Astrocyte of the spinal cord (primary cell): Measurements from ENCODE around the gene SEBOX.

Experiments used
- DNase-seq: peaks from one replicate; pipeline ENCODE4 v3.0.0; 2011; ENCODE audit warnings: low read depth, low spot score
- H3K4me3 ChIP-seq: 2 replicates; pipeline ENCODE4 v1.5.1; 2011; ENCODE audit warnings: low read depth, mild to moderate bottlenecking, low read length, moderate library complexity
- in situ Hi-C: cut with HindIII; loops from 2 replicates; pipeline ENCODE4 v1.10.0; 2017; ENCODE audit warnings: low sequenced_read_pairs
- TF ChIP-seq, protein P1 (sequence below): IDR thresholded peaks from 2 replicates; pipeline ENCODE4 v1.5.1; 2012; ENCODE audit warnings: low read depth, mild to moderate bottlenecking, low read length, inconsistent platforms

Gene SEBOX

DNA sequence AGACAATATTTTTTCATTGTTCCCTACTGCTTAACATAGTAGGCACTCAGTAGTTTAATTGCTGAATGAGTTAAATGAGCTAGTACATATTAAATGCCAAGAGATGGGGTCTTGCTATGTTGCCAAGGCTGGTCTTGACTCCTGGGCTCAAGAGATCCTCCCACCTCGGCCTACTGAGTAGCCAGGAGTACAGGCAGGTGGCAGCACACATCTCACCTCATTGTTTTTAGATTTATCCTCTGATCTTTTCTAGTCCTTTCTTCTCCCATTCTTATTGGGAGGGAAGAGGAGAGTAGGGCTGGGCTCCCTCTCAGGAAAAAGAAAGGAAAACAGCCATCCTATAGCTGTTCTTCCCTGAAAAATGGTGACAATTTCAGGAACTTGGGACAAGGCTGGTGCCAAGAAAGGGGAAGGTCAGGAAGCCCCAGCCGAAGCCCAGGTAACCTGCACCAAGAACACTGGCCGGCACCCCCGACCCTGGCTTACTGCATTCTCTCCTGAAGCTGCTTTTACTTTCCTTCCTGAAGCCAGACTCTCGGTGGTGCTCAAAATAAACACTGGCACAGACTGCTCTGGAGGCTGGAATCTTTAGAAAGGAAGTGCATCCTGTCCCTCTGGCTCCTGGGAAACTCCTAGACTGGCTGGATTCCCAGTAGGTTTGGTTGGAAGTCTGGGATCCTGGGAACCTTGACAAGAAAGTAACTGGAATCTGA, 26.8 kb downstream of the SEBOX start:
- H3K4me3 ChIP-seq, result no peak overlapping the region
- in situ Hi-C loops, result no loop called here

DNA sequence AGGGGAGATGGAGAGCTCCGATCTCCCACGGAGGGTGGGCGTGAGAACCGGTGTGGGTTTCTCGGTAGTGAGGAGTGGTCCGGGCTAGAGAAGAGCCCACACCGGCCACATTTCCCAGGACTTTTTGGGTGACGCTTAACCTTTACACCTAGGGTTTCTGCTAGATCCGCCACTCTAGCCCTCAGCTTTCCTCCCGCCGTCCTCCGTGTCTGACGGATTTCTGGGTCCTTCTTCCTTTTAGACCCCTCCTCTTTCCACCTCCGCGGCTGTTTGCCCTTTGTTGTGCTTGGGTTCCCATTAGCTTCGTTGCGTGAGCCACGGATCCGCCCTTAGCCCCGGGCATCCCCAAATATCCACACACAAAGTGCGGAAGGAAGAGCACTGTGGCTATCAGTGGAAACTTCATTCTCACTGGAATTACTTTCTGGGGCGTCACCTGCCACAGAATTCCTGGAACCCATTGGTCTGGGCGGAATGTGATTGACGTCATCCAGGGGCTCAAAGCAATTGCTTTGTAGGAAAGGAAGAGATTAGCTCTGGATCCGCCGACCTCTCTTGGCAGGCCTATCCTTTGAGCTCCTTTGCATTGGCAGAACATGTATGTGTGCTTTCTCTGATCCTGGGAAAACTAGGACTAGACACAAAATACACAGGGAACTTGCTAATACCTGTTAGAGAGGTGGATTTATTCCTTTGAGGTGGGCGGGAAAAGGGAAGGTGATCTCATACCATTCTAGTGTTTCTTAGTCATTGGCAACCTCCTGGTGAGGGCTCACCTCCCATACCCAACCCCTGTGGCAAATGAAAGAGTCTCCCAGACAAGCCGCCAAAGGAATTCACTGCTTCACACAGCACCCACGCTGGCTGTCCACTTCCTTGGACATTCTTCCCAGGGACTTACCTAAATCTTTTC, 28.8 kb downstream of the SEBOX start:
- TF ChIP-seq, protein P1, sequence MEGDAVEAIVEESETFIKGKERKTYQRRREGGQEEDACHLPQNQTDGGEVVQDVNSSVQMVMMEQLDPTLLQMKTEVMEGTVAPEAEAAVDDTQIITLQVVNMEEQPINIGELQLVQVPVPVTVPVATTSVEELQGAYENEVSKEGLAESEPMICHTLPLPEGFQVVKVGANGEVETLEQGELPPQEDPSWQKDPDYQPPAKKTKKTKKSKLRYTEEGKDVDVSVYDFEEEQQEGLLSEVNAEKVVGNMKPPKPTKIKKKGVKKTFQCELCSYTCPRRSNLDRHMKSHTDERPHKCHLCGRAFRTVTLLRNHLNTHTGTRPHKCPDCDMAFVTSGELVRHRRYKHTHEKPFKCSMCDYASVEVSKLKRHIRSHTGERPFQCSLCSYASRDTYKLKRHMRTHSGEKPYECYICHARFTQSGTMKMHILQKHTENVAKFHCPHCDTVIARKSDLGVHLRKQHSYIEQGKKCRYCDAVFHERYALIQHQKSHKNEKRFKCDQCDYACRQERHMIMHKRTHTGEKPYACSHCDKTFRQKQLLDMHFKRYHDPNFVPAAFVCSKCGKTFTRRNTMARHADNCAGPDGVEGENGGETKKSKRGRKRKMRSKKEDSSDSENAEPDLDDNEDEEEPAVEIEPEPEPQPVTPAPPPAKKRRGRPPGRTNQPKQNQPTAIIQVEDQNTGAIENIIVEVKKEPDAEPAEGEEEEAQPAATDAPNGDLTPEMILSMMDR, result no peak
- peak overlapping the region; percentile 90 for H3K4me3 ChIP-seq
- peak; percentile 91 for DNase-seq
- in situ Hi-C loops, result no loop called here

More for the DNA sequence above, 26.8 kb downstream of the SEBOX start:
- peak; percentile 45 for DNase-seq
- TF ChIP-seq, protein P1, result no peak

GRCh38 chr17:28335201-28335958, 29.6 kb downstream of the SEBOX start, which contains the start of the genes IFT20 and TNFAIP1:
Gene IFT20, minus strand, starts transcription at chr17:28335472. Its CDS starts 3,487 bp downstream, at chr17:28331985.
Gene TNFAIP1, plus strand, starts transcription at chr17:28335761. Its CDS starts 3,761 bp downstream, at chr17:28339522.
- TF ChIP-seq, protein P1, result no peak
- in situ Hi-C loops, result no loop called here
- DNase-seq, result peak; percentile 100
- H3K4me3 ChIP-seq, result peak within 1 kb of the TSS; percentile 90

- in situ Hi-C loops, result no loop called here
- DNase-seq, result no peak
- TF ChIP-seq, protein P1, result no peak
- peak overlapping the region; percentile 70 for H3K4me3 ChIP-seq
Measured at GRCh38 chr17:28334666-28335200, 30.3 kb downstream of the SEBOX start.

DNA sequence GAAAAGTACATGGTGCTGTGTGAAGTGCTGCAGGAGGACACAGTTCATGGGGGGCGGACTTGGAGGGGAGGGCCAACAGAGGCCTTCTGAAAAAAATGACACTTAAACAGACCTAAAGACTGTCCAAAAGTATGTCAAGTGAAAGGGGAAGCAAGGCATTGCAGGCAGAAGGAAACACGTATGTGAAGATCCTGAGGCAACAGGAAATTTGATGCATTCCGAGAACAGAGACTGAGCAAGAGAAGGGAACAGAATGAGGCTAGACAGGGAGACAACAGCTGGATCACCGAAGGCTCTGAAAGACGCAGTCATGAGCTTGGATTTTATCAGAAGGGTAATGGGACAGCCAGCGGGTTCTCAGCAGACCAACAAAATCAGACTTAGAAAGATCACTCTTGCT, 30.8 kb downstream of the SEBOX start:
- TF ChIP-seq, protein P1, result no peak
- no peak for DNase-seq
- peak overlapping the region; percentile 70 for H3K4me3 ChIP-seq
- in situ Hi-C loops, result no loop called here
